ENCODE measurements around the gene TRIP13. TPM values are rescaled to one million over a fixed set of nuclear protein-coding genes. Genes with fewer than 3 reads are reported as not detected.

The TRIP13 gene
- total and polyA plus RNA-seq, 2 of the 4 experiments (the other 2 are of a cell fraction), result 17.1 to 35.5 TPM

DNA sequence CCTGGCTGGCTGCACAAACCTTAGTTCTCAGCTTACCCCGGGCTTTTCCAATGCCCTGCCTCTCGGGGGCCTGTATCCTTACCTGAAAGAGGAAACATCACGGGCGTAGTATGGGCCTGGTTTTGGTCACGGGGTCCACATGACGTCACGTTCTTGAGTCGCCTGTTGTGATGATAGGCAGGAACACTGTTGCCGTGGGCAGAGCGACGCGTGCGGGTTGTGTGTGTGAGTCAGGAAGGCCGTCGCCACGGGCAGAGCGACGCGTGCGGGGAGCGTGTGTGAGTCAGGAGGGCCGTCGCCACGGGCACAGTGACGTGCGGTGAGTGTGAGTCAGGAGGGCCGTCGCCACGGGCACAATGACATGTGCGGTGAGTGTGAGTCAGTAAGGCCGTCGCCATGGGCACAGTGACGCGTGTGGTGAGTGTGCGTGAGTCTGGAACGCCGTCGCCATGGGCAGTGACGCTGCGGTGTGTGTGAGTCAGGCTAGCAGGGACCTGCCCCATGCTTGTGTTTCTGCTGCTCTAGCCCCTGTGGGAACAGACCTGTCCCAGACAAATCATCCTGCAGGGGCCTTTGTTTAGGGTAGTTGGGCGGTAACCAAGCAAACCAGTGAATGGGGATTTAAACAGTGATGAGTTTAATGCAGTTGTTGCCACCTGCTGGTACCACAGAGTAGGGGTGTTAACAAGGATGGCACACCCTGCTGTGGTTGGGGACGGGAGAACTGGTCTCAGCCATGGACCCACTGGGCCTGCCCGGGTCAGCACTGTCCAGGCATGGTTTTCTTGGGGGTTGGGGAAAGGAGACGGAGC lies 19.8 kb downstream of the TRIP13 start (continued):
- TF ChIP-seq, protein P1, sequence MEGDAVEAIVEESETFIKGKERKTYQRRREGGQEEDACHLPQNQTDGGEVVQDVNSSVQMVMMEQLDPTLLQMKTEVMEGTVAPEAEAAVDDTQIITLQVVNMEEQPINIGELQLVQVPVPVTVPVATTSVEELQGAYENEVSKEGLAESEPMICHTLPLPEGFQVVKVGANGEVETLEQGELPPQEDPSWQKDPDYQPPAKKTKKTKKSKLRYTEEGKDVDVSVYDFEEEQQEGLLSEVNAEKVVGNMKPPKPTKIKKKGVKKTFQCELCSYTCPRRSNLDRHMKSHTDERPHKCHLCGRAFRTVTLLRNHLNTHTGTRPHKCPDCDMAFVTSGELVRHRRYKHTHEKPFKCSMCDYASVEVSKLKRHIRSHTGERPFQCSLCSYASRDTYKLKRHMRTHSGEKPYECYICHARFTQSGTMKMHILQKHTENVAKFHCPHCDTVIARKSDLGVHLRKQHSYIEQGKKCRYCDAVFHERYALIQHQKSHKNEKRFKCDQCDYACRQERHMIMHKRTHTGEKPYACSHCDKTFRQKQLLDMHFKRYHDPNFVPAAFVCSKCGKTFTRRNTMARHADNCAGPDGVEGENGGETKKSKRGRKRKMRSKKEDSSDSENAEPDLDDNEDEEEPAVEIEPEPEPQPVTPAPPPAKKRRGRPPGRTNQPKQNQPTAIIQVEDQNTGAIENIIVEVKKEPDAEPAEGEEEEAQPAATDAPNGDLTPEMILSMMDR (conservative IDR thresholded peaks at IDR 0.05; ENCODE audit: low read depth, low read length), result peak; percentile 28; the same call in 1 of the 2 replicates
- TF ChIP-seq POLR2A (IDR thresholded peaks at IDR 0.05; ENCODE audit: low read depth, low read length) (no peak; the same call in 1 of the 2 replicates), RAD21 (IDR thresholded peaks at IDR 0.05; ENCODE audit: low read length) (0 out of 2 replicates have a peak, but pooled peaks have one; percentile 9)

DNA sequence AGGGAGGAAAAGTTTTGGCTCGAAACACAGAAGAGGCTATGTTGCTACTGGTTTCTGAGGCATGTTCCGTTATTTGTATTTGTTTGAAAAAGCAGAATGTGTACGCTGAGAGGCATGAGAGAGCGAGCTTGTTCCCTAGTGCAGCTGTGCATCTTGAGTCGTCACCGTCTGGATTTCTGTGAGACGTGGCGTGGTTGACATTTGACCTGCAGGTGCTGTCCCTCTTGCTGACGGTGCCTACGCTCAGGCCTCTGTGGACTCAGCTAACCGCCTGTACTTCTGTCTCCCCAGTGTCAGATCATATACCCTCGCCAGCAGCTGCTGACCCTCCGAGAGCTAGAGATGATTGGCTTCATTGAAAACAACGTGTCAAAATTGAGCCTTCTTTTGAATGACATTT lies 21.5 kb downstream of the TRIP13 start:
- dilution Hi-C loops (cut with HindIII; ENCODE audit: low sequenced_read_pairs, unreplicated experiment) (no loop called here), in situ Hi-C loops (cut with MboI; ENCODE audit: low sequenced_read_pairs) (no loop called here), intact Hi-C loops (cut with micrococcal nuclease) (no loop called here)
- no peak overlapping the region for H3K4me3 ChIP-seq (ENCODE audit: insufficient read depth, low read depth, low read length)
- no TSS peak for BruUV-seq (replicated peaks)
- H3K27ac ChIP-seq (ENCODE audit: insufficient read depth, low read length), result no peak overlapping the region
- H3K4me2 ChIP-seq (ENCODE audit: low read depth, low read length), result no peak overlapping the region
- H2AK9ac ChIP-seq (replicated peaks; ENCODE audit: low read depth, low read length, poor library complexity), result no peak overlapping the region
- ChIA-PET CTCF (no interaction called here), POLR2A (ENCODE audit: unreplicated experiment) (no interaction called here)
- H4K8ac ChIP-seq (ENCODE audit: low read depth in 2 of 2, low read length in 2 of 2), result no peak overlapping the region
- H2AK5ac ChIP-seq (ENCODE audit: low read depth, low read length), result no peak overlapping the region
- H3K9ac ChIP-seq (ENCODE audit: low read depth, low read length), result no peak overlapping the region
- 86% methylated on average over 9 of the region's 14 CpGs; no CpG with 5 or more reads in 1 of the 2 experiments for whole genome bisulfite sequencing, 2 experiments (ENCODE audit: extremely low coverage in 2 of 2, insufficient read length in 1 of 2)
- H2AFZ ChIP-seq (replicated peaks; ENCODE audit: low read length, poor library complexity), result no peak overlapping the region
- no peak overlapping the region for H3K14ac ChIP-seq (replicated peaks; ENCODE audit: low read depth, low read length)
- no peaks in the 10 kb centered on the region for H3K9me3 ChIP-seq (ENCODE audit: control insufficient read depth, insufficient read depth, low read length)
- no peak overlapping the region for H4K5ac ChIP-seq (ENCODE audit: low read depth, low read length)
- no peaks in the 10 kb centered on the region for H3K27me3 ChIP-seq (ENCODE audit: control insufficient read depth, insufficient read depth, low read length)
- no peak overlapping the region for H2BK15ac ChIP-seq (ENCODE audit: low read depth, low read length)
- H2BK20ac ChIP-seq (ENCODE audit: low read depth, low read length), result no peak overlapping the region
- peaks cover 12% of the 10 kb centered on the region for H3K36me3 ChIP-seq (ENCODE audit: control insufficient read depth, insufficient read depth, low read length)
- peaks cover 5% of the 10 kb centered on the region in 2 experiments; a peak in 2 of 4 replicates for H3K79me1 ChIP-seq (ENCODE audit: low read depth in 1 of 2, low read length in 2 of 2)
- H3K9me1 ChIP-seq (ENCODE audit: insufficient read depth, low read length), result no peaks in the 10 kb centered on the region; the same call in 1 of the 2 replicates
- no peak overlapping the region for H2BK5ac ChIP-seq (ENCODE audit: low read depth, low read length, poor library complexity, severe bottlenecking)
- H3K18ac ChIP-seq (ENCODE audit: low read depth, low read length), result no peak overlapping the region
- H3K23ac ChIP-seq (ENCODE audit: low read depth, low read length), result no peak overlapping the region
- H4K20me1 ChIP-seq (ENCODE audit: insufficient read depth, low read length), result no peaks in the 10 kb centered on the region
- TF ChIP-seq FOS (IDR thresholded peaks at IDR 0.05; ENCODE audit: low read depth, low read length) (no peak), RCOR1 (IDR thresholded peaks at IDR 0.05; ENCODE audit: insufficient replicate concordance, low read length) (no peak), MAZ (IDR thresholded peaks at IDR 0.05; ENCODE audit: borderline replicate concordance, low read depth, low read length) (no peak), POLR2A (IDR thresholded peaks at IDR 0.05; ENCODE audit: low read depth, low read length) (no peak)
- TF ChIP-seq, protein P2, sequence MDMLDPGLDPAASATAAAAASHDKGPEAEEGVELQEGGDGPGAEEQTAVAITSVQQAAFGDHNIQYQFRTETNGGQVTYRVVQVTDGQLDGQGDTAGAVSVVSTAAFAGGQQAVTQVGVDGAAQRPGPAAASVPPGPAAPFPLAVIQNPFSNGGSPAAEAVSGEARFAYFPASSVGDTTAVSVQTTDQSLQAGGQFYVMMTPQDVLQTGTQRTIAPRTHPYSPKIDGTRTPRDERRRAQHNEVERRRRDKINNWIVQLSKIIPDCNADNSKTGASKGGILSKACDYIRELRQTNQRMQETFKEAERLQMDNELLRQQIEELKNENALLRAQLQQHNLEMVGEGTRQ (IDR thresholded peaks at IDR 0.05; ENCODE audit: low read depth, low read length), result no peak
- TF ChIP-seq, protein P1 (conservative IDR thresholded peaks at IDR 0.05; ENCODE audit: low read depth, low read length), result no peak
- ATAC-seq (ENCODE audit: low read depth) (no peak), DNase-seq (no peak)
- H2BK120ac ChIP-seq (ENCODE audit: low read depth, low read length), result no peak overlapping the region
- H3K4me1 ChIP-seq (ENCODE audit: control insufficient read depth, insufficient read depth, low read length), result 0 out of 2 replicates have a peak, but pooled peaks cover 3% of the 10 kb centered on the region
- H3K4ac ChIP-seq (ENCODE audit: low read depth, low read length), result no peak overlapping the region
- no peak overlapping the region for H3K56ac ChIP-seq (ENCODE audit: extremely low read depth, insufficient read depth, low read length)
- no peak overlapping the region for H4K91ac ChIP-seq (ENCODE audit: insufficient read depth, low read depth, low read length)

Measured in IMR-90 (cell line).